Testis (tissue), 3 donors: ENCODE data around the gene MRPS17. TPM values are rescaled to one million over a fixed set of nuclear protein-coding genes. Genes with fewer than 3 reads are reported as not detected.

Source experiments
- DNase-seq: peaks from one replicate; pipeline ENCODE4 v3.0.0-alpha.2; 2019
- H3K27ac ChIP-seq, 2 donors: fragments of 200-600 bp; sonication (generic); one replicate each; pipeline ENCODE4 v1.5.1; 2019
- H3K27me3 ChIP-seq: fragments of 200-600 bp; sonication (generic); one replicate; pipeline ENCODE4 v1.5.1; 2019
- H3K36me3 ChIP-seq: fragments of 200-600 bp; sonication (generic); one replicate; pipeline ENCODE4 v1.5.1; 2017; ENCODE audit warnings: low read depth; ENCODE audit errors: missing control alignments
- H3K4me1 ChIP-seq: fragments of 200-600 bp; sonication (generic); one replicate; pipeline ENCODE4 v1.5.1; 2019
- H3K4me3 ChIP-seq, 2 donors: fragments of 200-600 bp; sonication (generic); one replicate each; pipeline ENCODE4 v1.5.1; 2017 to 2019
- H3K9me3 ChIP-seq: fragments of 200-600 bp; sonication (generic); one replicate; pipeline ENCODE4 v1.5.1; 2017
- CTCF ChIP-seq, 3 experiments: fragments of 450-650 bp in 2 of 3; fragments of 200-600 bp in 1 of 3; sonication (generic) in 1 of 3; IDR thresholded peaks; one replicate each; pipeline ENCODE4 v1.5.1; 2016 to 2019; ENCODE audit warnings: antibody characterized with exemption in 3 of 3, mild to moderate bottlenecking in 2 of 3, moderate library complexity in 1 of 3
- POLR2A ChIP-seq: fragments of 450-650 bp; IDR thresholded peaks from one replicate; pipeline ENCODE4 v1.6.1; 2017; ENCODE audit warnings: antibody characterized with exemption, mild to moderate bottlenecking, moderate library complexity
- WGBS, 2 donors: methylation state at CpG; one replicate each; pipeline ENCODE4 v1.1.5; 2018; 5-methylcytosine and 5-hydroxymethylcytosine counted together
- intact Hi-C: fragments of 100-400 bp; cut with DNase I; formaldehyde crosslinking; loops from one replicate; pipeline ENCODE4 v1.15.1; 2023; ENCODE audit warnings: low total_unique reads
- polyA plus RNA-seq: library from polyadenylated mRNA; stranded (reverse); fragments of 350-450 nt; fragmentation: Illumina TruSeq; extraction: RNeasy Lipid Tissue Mini Kit (QIAGEN cat#74804); gene quantifications from one replicate; pipeline ENCODE4 v1.2.3, GENCODE V29; 2014; ENCODE audit warnings: low read depth, low replicate concordance; ENCODE audit not compliant: insufficient read depth
- total RNA-seq, 2 donors: library from RNA; depleted of rRNA; stranded (reverse); fragments of >200 nt; gene quantifications; one replicate each; pipeline ENCODE4 v1.2.3, GENCODE V29; 2016

Gene MRPS17
- total and polyA plus RNA-seq, 3 donors from 2014 or later, result 8.9 to 19.7 (median 10.7) TPM

- TF ChIP-seq CTCF (IDR thresholded peaks at IDR 0.05), result no peak
- TF ChIP-seq POLR2A, result no peak
- Histone ChIP-seq H3K4me1 (peaks cover 6% of the 10 kb centered on the region), H3K4me3 (no peak overlapping the region), H3K27me3 (no peaks in the 10 kb centered on the region), H3K27ac (no peak overlapping the region), H3K36me3 (no peaks in the 10 kb centered on the region), H3K9me3 (no peaks in the 10 kb centered on the region)
- WGBS, 2 donors, result 87 to 95% methylated on average over 11 of the region's 11 CpGs
- intact Hi-C loops, result no loop called here
- DNase-seq, result no peak
Measured at GRCh38 chr7:55953707-55954475, 2.2 kb downstream of the MRPS17 start.

- Histone ChIP-seq H3K4me1 (peaks cover 5% of the 10 kb centered on the region), H3K4me3 (no peak overlapping the region), H3K36me3 (no peaks in the 10 kb centered on the region), H3K9me3 (no peaks in the 10 kb centered on the region), H3K27ac (no peak overlapping the region), H3K27me3 (no peaks in the 10 kb centered on the region)
- no peak for DNase-seq
- WGBS, 2 donors, result 82 to 94% methylated on average over 4 of the region's 4 CpGs
- intact Hi-C loops, result no loop called here
- TF ChIP-seq CTCF (IDR thresholded peaks at IDR 0.05) (no peak), POLR2A (no peak)
Measured at GRCh38 chr7:55957190-55957589, 5.5 kb downstream of the MRPS17 start.

GRCh38 chr7:55962014-55962413, 10.3 kb downstream of the MRPS17 start:
- WGBS, 2 donors, result 76 to 80% methylated on average over 3 of the region's 3 CpGs
- no peak overlapping the region for H3K27ac ChIP-seq
- no peaks in the 10 kb centered on the region for H3K27me3 ChIP-seq
- peaks cover 15% of the 10 kb centered on the region for H3K4me1 ChIP-seq
- intact Hi-C loops, result no loop called here
- H3K9me3 ChIP-seq, result no peaks in the 10 kb centered on the region
- TF ChIP-seq CTCF (IDR thresholded peaks at IDR 0.05) (no peak), POLR2A (no peak)
- H3K36me3 ChIP-seq, result no peaks in the 10 kb centered on the region
- no peak overlapping the region for H3K4me3 ChIP-seq
- DNase-seq, result no peak

- 55 to 67% methylated on average over 15 of the region's 15 CpGs for WGBS, 2 donors
- Histone ChIP-seq H3K36me3 (no peaks in the 10 kb centered on the region), H3K27me3 (no peaks in the 10 kb centered on the region), H3K4me3 (peak overlapping the region; percentile 56 to 82), H3K27ac (peak overlapping the region; percentile 68 to 95), H3K4me1 (peaks cover 15% of the 10 kb centered on the region), H3K9me3 (no peaks in the 10 kb centered on the region)
- intact Hi-C loops, result no loop called here
- DNase-seq, result peak; percentile 18
- TF ChIP-seq POLR2A (no peak), CTCF (IDR thresholded peaks at IDR 0.05) (no peak)
Measured at GRCh38 chr7:55963584-55964168, 12.0 kb downstream of the MRPS17 start.
